Transverse colon (tissue), 4 donors: ENCODE measurements around the gene PNKD.

Experiments
- EP300 ChIP-seq: sonication (generic); formaldehyde crosslinking; IDR thresholded peaks from one replicate; pipeline ENCODE4 v1.6.1; 2017; ENCODE audit warnings: antibody characterized with exemption, low read depth
- POLR2A ChIP-seq: fragments of 450-650 bp; IDR thresholded peaks from one replicate; pipeline ENCODE4 v1.6.1; 2016; ENCODE audit warnings: antibody characterized with exemption, mild to moderate bottlenecking, moderate library complexity
- POLR2AphosphoS5 ChIP-seq, 3 donors: sonication (generic); formaldehyde crosslinking; IDR thresholded peaks; one replicate each; pipeline ENCODE4 v1.6.1; 2016; ENCODE audit warnings: antibody characterized with exemption in 3 of 3
- TF ChIP-seq, protein P1 (sequence below), 5 experiments: fragments of 200-600 bp in 3 of 5; fragments of 450-650 bp in 2 of 5; sonication (generic) in 3 of 5; IDR thresholded peaks; 1 replicate in 2 of 5; 2 replicates in 3 of 5; pipeline ENCODE4 v1.5.1; 2016 to 2017; ENCODE audit warnings: antibody characterized with exemption in 5 of 5, inconsistent platforms in 3 of 5, mild to moderate bottlenecking in 2 of 5, moderate library complexity in 1 of 5

- TF ChIP-seq, protein P1, sequence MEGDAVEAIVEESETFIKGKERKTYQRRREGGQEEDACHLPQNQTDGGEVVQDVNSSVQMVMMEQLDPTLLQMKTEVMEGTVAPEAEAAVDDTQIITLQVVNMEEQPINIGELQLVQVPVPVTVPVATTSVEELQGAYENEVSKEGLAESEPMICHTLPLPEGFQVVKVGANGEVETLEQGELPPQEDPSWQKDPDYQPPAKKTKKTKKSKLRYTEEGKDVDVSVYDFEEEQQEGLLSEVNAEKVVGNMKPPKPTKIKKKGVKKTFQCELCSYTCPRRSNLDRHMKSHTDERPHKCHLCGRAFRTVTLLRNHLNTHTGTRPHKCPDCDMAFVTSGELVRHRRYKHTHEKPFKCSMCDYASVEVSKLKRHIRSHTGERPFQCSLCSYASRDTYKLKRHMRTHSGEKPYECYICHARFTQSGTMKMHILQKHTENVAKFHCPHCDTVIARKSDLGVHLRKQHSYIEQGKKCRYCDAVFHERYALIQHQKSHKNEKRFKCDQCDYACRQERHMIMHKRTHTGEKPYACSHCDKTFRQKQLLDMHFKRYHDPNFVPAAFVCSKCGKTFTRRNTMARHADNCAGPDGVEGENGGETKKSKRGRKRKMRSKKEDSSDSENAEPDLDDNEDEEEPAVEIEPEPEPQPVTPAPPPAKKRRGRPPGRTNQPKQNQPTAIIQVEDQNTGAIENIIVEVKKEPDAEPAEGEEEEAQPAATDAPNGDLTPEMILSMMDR (IDR thresholded peaks at IDR 0.05): no peak
- TF ChIP-seq POLR2AphosphoS5 (IDR thresholded peaks at IDR 0.05) (no peak), EP300 (no peak), POLR2A (no peak)
Observed at GRCh38 chr2:218389333-218390150, 119.2 kb downstream of the PNKD start.
